Breast epithelium (tissue), 3 donors: Measurements from ENCODE around the gene SDE2.

ENCODE experiments used
- POLR2A ChIP-seq: fragments of 450-650 bp; IDR thresholded peaks from one replicate; pipeline ENCODE4 v1.6.1; 2016; ENCODE audit warnings: antibody characterized with exemption, mild to moderate bottlenecking, moderate library complexity
- POLR2AphosphoS5 ChIP-seq, 3 donors: sonication (generic); formaldehyde crosslinking; IDR thresholded peaks; one replicate each; pipeline ENCODE4 v1.6.1; 2017; ENCODE audit warnings: antibody characterized with exemption in 3 of 3
- TF ChIP-seq, protein P1 (sequence below), 3 donors: fragments of 450-650 bp; IDR thresholded peaks; one replicate each; pipeline ENCODE4 v1.5.1; 2016 to 2017; ENCODE audit warnings: antibody characterized with exemption in 3 of 3, mild to moderate bottlenecking in 3 of 3, moderate library complexity in 3 of 3

DNA sequence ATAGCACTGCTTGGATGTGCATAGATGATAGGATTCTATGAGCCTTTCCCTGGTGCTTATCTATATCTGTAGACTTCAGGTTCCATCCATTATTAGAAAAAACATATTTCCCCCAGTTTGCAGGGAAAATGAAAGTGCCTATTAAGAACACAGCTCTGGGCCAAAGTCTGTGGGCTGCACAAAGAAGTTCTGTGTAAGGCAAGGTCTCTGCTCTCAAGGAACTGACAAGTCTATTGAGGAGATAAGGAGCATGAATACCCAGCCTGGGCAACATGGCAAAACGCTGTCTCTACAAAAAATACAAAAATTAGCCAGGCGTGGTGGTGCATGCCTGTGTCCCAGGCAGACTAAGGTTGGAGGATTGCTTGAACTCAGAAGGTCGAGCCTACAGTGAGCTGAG, 22.3 kb upstream of the SDE2 start:
- TF ChIP-seq, protein P1, sequence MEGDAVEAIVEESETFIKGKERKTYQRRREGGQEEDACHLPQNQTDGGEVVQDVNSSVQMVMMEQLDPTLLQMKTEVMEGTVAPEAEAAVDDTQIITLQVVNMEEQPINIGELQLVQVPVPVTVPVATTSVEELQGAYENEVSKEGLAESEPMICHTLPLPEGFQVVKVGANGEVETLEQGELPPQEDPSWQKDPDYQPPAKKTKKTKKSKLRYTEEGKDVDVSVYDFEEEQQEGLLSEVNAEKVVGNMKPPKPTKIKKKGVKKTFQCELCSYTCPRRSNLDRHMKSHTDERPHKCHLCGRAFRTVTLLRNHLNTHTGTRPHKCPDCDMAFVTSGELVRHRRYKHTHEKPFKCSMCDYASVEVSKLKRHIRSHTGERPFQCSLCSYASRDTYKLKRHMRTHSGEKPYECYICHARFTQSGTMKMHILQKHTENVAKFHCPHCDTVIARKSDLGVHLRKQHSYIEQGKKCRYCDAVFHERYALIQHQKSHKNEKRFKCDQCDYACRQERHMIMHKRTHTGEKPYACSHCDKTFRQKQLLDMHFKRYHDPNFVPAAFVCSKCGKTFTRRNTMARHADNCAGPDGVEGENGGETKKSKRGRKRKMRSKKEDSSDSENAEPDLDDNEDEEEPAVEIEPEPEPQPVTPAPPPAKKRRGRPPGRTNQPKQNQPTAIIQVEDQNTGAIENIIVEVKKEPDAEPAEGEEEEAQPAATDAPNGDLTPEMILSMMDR (IDR thresholded peaks at IDR 0.05), result no peak
- no peak for TF ChIP-seq POLR2A
- no peak for TF ChIP-seq POLR2AphosphoS5 (IDR thresholded peaks at IDR 0.05)
